ENCODE data around the gene BTBD2. TPM values are rescaled to one million over a fixed set of nuclear protein-coding genes. Genes with fewer than 3 reads are reported as not detected.
A peak's percentile ranks its signal among the peaks of the same experiment; 100 is the strongest.
"Not testable (repeated sequence)": the region's sequence is repeated elsewhere in the genome, so short reads cannot be mapped to it uniquely, and the experiment has no call there.

The BTBD2 gene
- total RNA-seq, 4 donors from 2014 or later = 52.8 to 137 (median 77.1) TPM

DNA sequence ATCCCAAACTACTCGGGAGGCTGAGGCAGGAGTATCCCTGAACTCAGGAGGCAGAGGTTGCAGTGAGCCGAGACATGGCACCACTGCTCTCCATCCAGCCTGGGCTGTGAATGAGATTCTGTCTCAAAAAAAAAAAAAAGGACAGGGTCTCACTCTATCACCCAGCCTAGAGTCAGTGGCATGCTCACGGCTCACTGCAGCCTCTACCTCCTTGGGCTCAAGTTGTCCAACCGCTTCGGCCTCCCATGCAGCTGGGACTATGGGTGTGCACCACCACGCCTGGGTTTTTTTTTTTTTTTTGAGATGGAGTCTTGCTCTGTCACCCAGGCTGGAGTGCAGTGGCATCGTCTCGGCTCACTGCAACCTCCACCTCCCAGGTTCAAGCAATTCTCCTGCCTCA, 20.9 kb upstream of the BTBD2 start:
- intact Hi-C loops (cut with DNase I) = no loop called here
- peaks cover 43 to 75% (median 69%) of the 10 kb centered on the region in 4 donors for H3K4me1 ChIP-seq
- H3K9me3 ChIP-seq = peaks cover 0 to 12% (median 8%) of the 10 kb centered on the region in 4 donors
- no peak overlapping the region for H3K4me3 ChIP-seq
- WGBS = 91% methylated on average over 8 of the region's 8 CpGs
- no peak for DNase-seq (ENCODE audit: extremely low spot score)
- no peaks in the 10 kb centered on the region for H3K27me3 ChIP-seq
- no peak overlapping the region for H3K27ac ChIP-seq (replicated peaks in 1 of 4)
- H3K36me3 ChIP-seq = peaks cover 32 to 37% (median 36%) of the 10 kb centered on the region in 4 donors
- TF ChIP-seq POLR2A (IDR thresholded peaks at IDR 0.05; ENCODE audit: low read depth) (no peak), POLR2AphosphoS5 (IDR thresholded peaks at IDR 0.05) (no peak), EP300 (IDR thresholded peaks at IDR 0.05) (no peak)
- TF ChIP-seq, protein P1, sequence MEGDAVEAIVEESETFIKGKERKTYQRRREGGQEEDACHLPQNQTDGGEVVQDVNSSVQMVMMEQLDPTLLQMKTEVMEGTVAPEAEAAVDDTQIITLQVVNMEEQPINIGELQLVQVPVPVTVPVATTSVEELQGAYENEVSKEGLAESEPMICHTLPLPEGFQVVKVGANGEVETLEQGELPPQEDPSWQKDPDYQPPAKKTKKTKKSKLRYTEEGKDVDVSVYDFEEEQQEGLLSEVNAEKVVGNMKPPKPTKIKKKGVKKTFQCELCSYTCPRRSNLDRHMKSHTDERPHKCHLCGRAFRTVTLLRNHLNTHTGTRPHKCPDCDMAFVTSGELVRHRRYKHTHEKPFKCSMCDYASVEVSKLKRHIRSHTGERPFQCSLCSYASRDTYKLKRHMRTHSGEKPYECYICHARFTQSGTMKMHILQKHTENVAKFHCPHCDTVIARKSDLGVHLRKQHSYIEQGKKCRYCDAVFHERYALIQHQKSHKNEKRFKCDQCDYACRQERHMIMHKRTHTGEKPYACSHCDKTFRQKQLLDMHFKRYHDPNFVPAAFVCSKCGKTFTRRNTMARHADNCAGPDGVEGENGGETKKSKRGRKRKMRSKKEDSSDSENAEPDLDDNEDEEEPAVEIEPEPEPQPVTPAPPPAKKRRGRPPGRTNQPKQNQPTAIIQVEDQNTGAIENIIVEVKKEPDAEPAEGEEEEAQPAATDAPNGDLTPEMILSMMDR (IDR thresholded peaks at IDR 0.05) = no peak

DNA sequence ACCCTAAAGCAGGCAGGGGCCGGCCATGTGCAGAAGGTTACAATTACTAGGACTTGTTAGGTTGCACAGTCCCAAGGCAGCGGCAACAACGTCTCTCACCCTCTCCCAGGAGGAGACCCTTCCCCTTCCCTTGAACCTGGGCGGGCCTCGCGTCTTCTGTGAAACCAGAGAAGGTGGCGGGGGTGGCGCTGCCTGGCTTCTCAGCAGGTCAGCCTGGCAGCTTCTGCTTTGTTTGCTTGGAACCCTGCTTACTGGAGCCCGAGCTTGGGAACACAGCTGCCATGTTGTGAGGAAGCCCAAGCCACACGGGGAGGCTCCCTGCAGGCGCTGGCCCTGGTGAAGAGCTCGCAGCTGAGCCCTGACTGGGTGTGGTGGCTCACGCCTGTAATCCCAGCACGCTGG, 20.1 kb upstream of the BTBD2 start:
- intact Hi-C loops (cut with DNase I) = no loop called here
- DNase-seq (ENCODE audit: extremely low spot score) = no peak
- Histone ChIP-seq H3K27me3 (no peaks in the 10 kb centered on the region), H3K9me3 (peaks cover 0 to 12% (median 8%) of the 10 kb centered on the region in 4 donors), H3K4me1 (peaks cover 42 to 74% (median 69%) of the 10 kb centered on the region in 4 donors), H3K27ac (replicated peaks in 1 of 4) (no peak overlapping the region), H3K4me3 (no peak overlapping the region), H3K36me3 (peaks cover 24 to 29% (median 28%) of the 10 kb centered on the region in 4 donors)
- 77% methylated on average over 13 of the region's 14 CpGs for WGBS
- TF ChIP-seq, protein P1 (IDR thresholded peaks at IDR 0.05) = no peak
- TF ChIP-seq POLR2A (IDR thresholded peaks at IDR 0.05; ENCODE audit: low read depth) (no peak), POLR2AphosphoS5 (IDR thresholded peaks at IDR 0.05) (no peak), EP300 (IDR thresholded peaks at IDR 0.05) (no peak)

DNA sequence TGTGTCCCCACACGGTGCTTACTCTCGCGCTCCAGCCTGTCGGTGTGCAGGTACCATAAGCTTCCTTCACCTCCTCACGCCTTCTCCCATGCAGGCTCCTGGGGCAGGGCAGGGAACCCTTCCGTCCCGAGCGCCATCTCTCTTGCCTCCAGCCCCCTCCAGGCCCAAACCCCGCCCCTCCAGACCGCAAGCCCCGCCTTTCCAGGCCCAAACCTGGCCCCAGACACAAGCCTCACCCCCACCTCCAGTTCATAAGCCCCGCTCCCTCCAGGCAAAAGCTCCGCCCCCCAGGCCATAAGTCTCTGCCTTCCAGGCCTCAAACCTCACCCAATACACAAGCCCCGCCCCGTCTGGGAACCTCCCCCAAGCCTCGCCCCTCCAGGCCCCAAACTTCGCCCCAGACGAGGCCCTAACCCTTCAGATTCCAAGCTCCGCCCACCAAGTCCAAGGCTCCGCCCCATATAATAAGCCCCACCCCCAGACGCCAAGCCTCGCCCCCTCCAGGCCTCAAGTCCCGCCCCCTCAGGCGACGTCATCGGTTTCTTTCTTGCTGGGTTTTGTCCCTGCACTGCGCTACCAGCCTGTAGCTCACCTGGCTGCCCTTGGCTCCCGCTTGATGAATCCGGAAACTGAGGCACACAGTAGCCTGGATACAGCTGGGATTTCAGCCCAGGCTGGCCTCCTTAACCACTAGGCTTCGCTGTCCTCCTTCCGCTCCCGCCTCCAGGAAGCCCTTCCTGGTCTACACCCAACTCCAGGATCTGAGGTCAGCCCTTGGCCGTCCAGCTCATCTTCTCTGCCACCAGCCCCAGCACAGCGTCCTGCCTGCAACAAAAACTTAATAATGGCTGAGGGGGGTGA, 19.4 kb upstream of the BTBD2 start:
- peaks cover 36 to 73% (median 65%) of the 10 kb centered on the region in 4 donors for H3K4me1 ChIP-seq
- peaks cover 0 to 12% (median 8%) of the 10 kb centered on the region in 4 donors for H3K9me3 ChIP-seq
- intact Hi-C loops (cut with DNase I) = no loop called here
- 41% methylated on average over 34 of the region's 34 CpGs for WGBS
- H3K27ac ChIP-seq (replicated peaks in 1 of 4) = peak overlapping the region; percentile 40 to 90 (median 72)
- H3K27me3 ChIP-seq = no peaks in the 10 kb centered on the region
- DNase-seq (ENCODE audit: extremely low spot score) = no peak
- no peak for TF ChIP-seq POLR2AphosphoS5 (IDR thresholded peaks at IDR 0.05)
- TF ChIP-seq EP300 (IDR thresholded peaks at IDR 0.05) = no peak
- no peak for TF ChIP-seq POLR2A (IDR thresholded peaks at IDR 0.05; ENCODE audit: low read depth)
- TF ChIP-seq, protein P1 (IDR thresholded peaks at IDR 0.05) = no peak
- no peak overlapping the region for H3K4me3 ChIP-seq
- peaks cover 18 to 23% (median 22%) of the 10 kb centered on the region in 4 donors for H3K36me3 ChIP-seq

DNA sequence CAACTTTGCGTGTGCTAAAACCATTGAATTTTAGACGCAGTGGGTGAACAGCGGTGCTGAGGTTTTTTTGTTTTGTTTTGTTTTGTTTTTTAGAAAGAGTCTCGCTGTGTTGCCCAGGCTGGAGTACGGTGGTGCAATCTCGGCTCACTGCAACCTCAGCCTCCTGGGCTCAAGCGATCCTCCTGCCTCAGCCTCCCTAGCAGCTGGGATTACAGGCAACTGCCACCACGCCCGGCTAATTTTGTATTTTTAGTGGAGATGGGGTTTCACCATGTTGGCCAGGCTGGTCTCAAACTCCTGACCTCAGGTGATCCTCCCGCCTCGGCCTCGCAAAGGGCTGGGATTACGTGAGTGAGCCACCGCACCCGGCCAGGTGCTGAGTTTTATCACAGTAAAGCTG, 18.7 kb upstream of the BTBD2 start:
- H3K27ac ChIP-seq (replicated peaks in 1 of 4) = peak overlapping the region; percentile 40 to 90 (median 72)
- WGBS = 94% methylated on average over 9 of the region's 15 CpGs
- H3K4me1 ChIP-seq = peaks cover 29 to 68% (median 66%) of the 10 kb centered on the region in 4 donors
- intact Hi-C loops (cut with DNase I); H3K27me3 ChIP-seq; DNase-seq (ENCODE audit: extremely low spot score); H3K4me3 ChIP-seq: not testable (repeated sequence)
- H3K9me3 ChIP-seq = peaks cover 0 to 12% (median 8%) of the 10 kb centered on the region in 4 donors
- H3K36me3 ChIP-seq = peaks cover 11 to 16% (median 15%) of the 10 kb centered on the region in 4 donors

DNA sequence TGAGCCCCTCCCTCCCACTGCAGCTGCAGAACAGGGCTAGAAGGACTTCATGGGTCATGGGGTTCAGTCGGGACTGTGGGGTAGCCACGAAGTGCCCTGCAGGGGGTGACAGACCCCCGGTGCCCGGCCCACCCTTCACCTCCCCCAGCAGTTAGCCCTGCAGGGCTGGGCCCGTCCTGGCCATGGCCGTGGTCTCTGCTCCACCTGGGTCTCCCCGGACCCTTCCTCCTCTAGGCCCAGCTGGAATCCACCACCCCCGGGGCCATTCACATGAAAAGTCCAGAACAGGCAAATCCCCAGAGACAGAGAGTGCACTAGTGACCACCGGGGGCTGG, 18.3 kb upstream of the BTBD2 start:
- peaks cover 0 to 12% (median 8%) of the 10 kb centered on the region in 4 donors for H3K9me3 ChIP-seq
- no peaks in the 10 kb centered on the region for H3K27me3 ChIP-seq
- no peak overlapping the region for H3K4me3 ChIP-seq
- H3K27ac ChIP-seq (replicated peaks in 1 of 4) = peak overlapping the region; percentile 87 to 94 (median 89)
- intact Hi-C loops (cut with DNase I) = no loop called here
- DNase-seq (ENCODE audit: extremely low spot score) = no peak
- TF ChIP-seq, protein P1 (IDR thresholded peaks at IDR 0.05) = no peak
- TF ChIP-seq POLR2AphosphoS5 (IDR thresholded peaks at IDR 0.05) = no peak
- no peak for TF ChIP-seq EP300 (IDR thresholded peaks at IDR 0.05)
- TF ChIP-seq POLR2A (IDR thresholded peaks at IDR 0.05; ENCODE audit: low read depth) = no peak
- peaks cover 6 to 11% (median 10%) of the 10 kb centered on the region in 4 donors for H3K36me3 ChIP-seq
- peaks cover 32 to 73% (median 69%) of the 10 kb centered on the region in 4 donors for H3K4me1 ChIP-seq
- 70% methylated on average over 2 of the region's 9 CpGs for WGBS

All from esophagus muscularis mucosa (tissue), 4 donors.